GM12878 (cell line): ENCODE measurements around the gene HIPK4.

Experiments used
- BHLHE40 ChIP-seq, 2 experiments: fragments of 450-650 bp in 1 of 2; IDR thresholded peaks; 2 replicates each; pipeline ENCODE4 v1.6.1; 2011 to 2017; ENCODE audit warnings: low read depth in 2 of 2, borderline replicate concordance in 1 of 2, improper control_type of control experiment in 1 of 2, low read length in 1 of 2, mild to moderate bottlenecking in 1 of 2
- CREM ChIP-seq: IDR thresholded peaks from 2 replicates; pipeline ENCODE4 v1.6.1; 2014; ENCODE audit warnings: antibody characterized with exemption, low read depth
- CTCF ChIP-seq, 3 experiments: IDR thresholded peaks in 2 of 3; conservative IDR thresholded peaks in 1 of 3; 2 replicates each; pipeline ENCODE4 v1.5.1; 2011; ENCODE audit warnings: low read depth in 3 of 3, low read length in 3 of 3, mild to moderate bottlenecking in 3 of 3, control low read depth in 2 of 3, moderate library complexity in 2 of 3, inconsistent platforms in 1 of 3, mixed read lengths in 1 of 3; ENCODE audit not compliant: control insufficient read depth in 2 of 3, insufficient read depth in 1 of 3; ENCODE audit errors: extremely low read depth in 1 of 3
- MYC ChIP-seq: IDR thresholded peaks from 2 replicates; pipeline ENCODE4 v1.6.1; 2011; ENCODE audit warnings: mild to moderate bottlenecking, low read length, moderate library complexity, inconsistent platforms; ENCODE audit not compliant: insufficient read depth, insufficient replicate concordance, insufficient read length, severe bottlenecking
- STAT1 ChIP-seq: fragments of 450-650 bp; conservative IDR thresholded peaks from 2 replicates; pipeline ENCODE4 v1.6.1; 2014; ENCODE audit warnings: antibody characterized with exemption, mild to moderate bottlenecking
- ZBTB33 ChIP-seq: fragments of 450-650 bp; IDR thresholded peaks from 2 replicates; pipeline ENCODE4 v1.6.1; 2017; ENCODE audit warnings: mild to moderate bottlenecking

- no peak for TF ChIP-seq CREM
- TF ChIP-seq MYC = no peak
- no peak for TF ChIP-seq ZBTB33
- TF ChIP-seq CTCF (IDR thresholded peaks at IDR 0.05 in 2 of 3, conservative IDR thresholded peaks at IDR 0.05 in 1 of 3; ENCODE audit: control insufficient read depth in 2 of 3, extremely low read depth in 1 of 3, insufficient read depth in 1 of 3, low read depth in 3 of 3, low read length in 3 of 3) = no peak
- no peak for TF ChIP-seq STAT1
- no peak for TF ChIP-seq BHLHE40 (IDR thresholded peaks at IDR 0.05; ENCODE audit: borderline replicate concordance in 1 of 2, low read depth in 2 of 2, low read length in 1 of 2)
These were observed 9.6 kb downstream of the HIPK4 start for GRCh38 chr19:40380199-40381037.
